HCT116 (cell line): ENCODE data around the gene KLHL3. TPM values are rescaled to one million over a fixed set of nuclear protein-coding genes. Genes with fewer than 3 reads are reported as not detected.

Experiments
- ATAC-seq: fragments of 200-7000 bp; cut with Tn5 transposase; 2 replicates; pipeline ENCODE4 v1.9.1; 2020; ENCODE audit warnings: mild to moderate bottlenecking, moderate library complexity
- BruUV-seq: library from RNA; stranded (reverse); fragments of 400-500 nt; replicated peaks from 2 replicates; lab custom pipeline; 2021; lab: Mats Ljungman, UMichigan
- CTCF ChIA-PET: fragments of 300-600 bp; sonication (Branson Sonifier 250); formaldehyde crosslinking; loops from one replicate; lab custom pipeline; 2021; ENCODE audit warnings: antibody characterized with exemption; lab: Charles Lee
- POLR2A ChIA-PET: fragments of 300-600, 350-600 bp; sonication (Branson Sonifier 250); formaldehyde crosslinking; loops from one replicate; lab custom pipeline; 2021; ENCODE audit warnings: antibody characterized with exemption; lab: Charles Lee
- RAD21 ChIA-PET, 2 experiments: fragments of 300-600 bp; sonication (Branson Sonifier 250); formaldehyde crosslinking; loops; one replicate each; lab custom pipeline; 2023; ENCODE audit warnings: low total read pairs in 2 of 2; ENCODE audit not compliant: uncharacterized antibody in 2 of 2, unreplicated experiment in 2 of 2, low non-redundant PET in 1 of 2; lab: Charles Lee
- DNase-seq: peaks from one replicate; pipeline ENCODE4 v3.0.0-alpha.2; 2010; ENCODE audit warnings: low read depth, low spot score
- H2AFZ ChIP-seq: fragments of 200-600 bp; shearing (Covaris generic), sonication (generic); 2 replicates; pipeline ENCODE4 v1.6.1; 2017; ENCODE audit warnings: low read depth, mixed run types, mixed read lengths, antibody characterized with exemption, low read length; ENCODE audit not compliant: poor library complexity, severe bottlenecking
- H3K27ac ChIP-seq: 2 replicates; pipeline ENCODE4 v1.5.1; 2012; ENCODE audit warnings: low read depth, low read length
- H3K27me3 ChIP-seq: fragments of 200-600 bp; sonication (generic); 2 replicates; pipeline ENCODE4 v1.6.1; 2016; ENCODE audit warnings: mixed run types, low read length, mixed read lengths; ENCODE audit not compliant: insufficient read depth
- H3K36me3 ChIP-seq, 2 experiments: fragments of 200-500 bp in 1 of 2; fragments of 200-600 bp in 1 of 2; sonication (Bioruptor generic) in 1 of 2; sonication (generic) in 1 of 2; 2 replicates each; pipeline versions ENCODE4 v1.5.1 to v1.6.1; 2014 to 2016; ENCODE audit warnings: low read length in 2 of 2, inconsistent platforms in 1 of 2, mixed read lengths in 1 of 2, mixed run types in 1 of 2; ENCODE audit not compliant: insufficient read depth in 2 of 2, control insufficient read depth in 1 of 2
- H3K4me1 ChIP-seq, 2 experiments: fragments of 200-600 bp in 1 of 2; sonication (generic) in 1 of 2; 2 replicates each; pipeline versions ENCODE4 v1.5.1 to v1.6.1; 2012 to 2017; ENCODE audit warnings: low read length in 2 of 2, inconsistent platforms in 1 of 2, mild to moderate bottlenecking in 1 of 2, mixed read lengths in 1 of 2, mixed run types in 1 of 2, moderate library complexity in 1 of 2; ENCODE audit not compliant: insufficient read depth in 2 of 2, control insufficient read depth in 1 of 2
- H3K4me2 ChIP-seq: fragments of 200-600 bp; sonication (generic); 2 replicates; pipeline ENCODE4 v1.6.1; 2017; ENCODE audit warnings: mixed run types, low read length, mixed read lengths
- H3K4me3 ChIP-seq, 2 experiments: fragments of 200-600 bp in 1 of 2; sonication (generic) in 1 of 2; replicated peaks in 1 of 2; 2 replicates each; pipeline ENCODE4 v1.5.1; 2011 to 2016; ENCODE audit warnings: low read length in 2 of 2, control low read depth in 1 of 2, low read depth in 1 of 2, mild to moderate bottlenecking in 1 of 2, mixed read lengths in 1 of 2, mixed run types in 1 of 2
- H3K79me2 ChIP-seq: fragments of 200-600 bp; sonication (generic); 2 replicates; pipeline ENCODE4 v1.6.1; 2017; ENCODE audit warnings: mild to moderate bottlenecking, mixed run types, low read length, moderate library complexity, mixed read lengths; ENCODE audit not compliant: insufficient read depth
- H3K9ac ChIP-seq: fragments of 200-600 bp; sonication (generic); 2 replicates; pipeline ENCODE4 v1.6.1; 2016; ENCODE audit warnings: low read length, mixed read lengths
- H3K9me2 ChIP-seq: fragments of 200-600 bp; sonication (generic), shearing (Covaris generic); 2 replicates; pipeline ENCODE4 v1.6.1; 2017; ENCODE audit warnings: mixed run types, mild to moderate bottlenecking, moderate library complexity; ENCODE audit not compliant: insufficient read depth
- H3K9me3 ChIP-seq, 2 experiments: fragments of 200-500 bp in 1 of 2; fragments of 200-600 bp in 1 of 2; sonication (Bioruptor generic) in 1 of 2; sonication (generic) in 1 of 2; 2 replicates each; pipeline ENCODE4 v1.6.1; 2014 to 2017; ENCODE audit warnings: low read length in 2 of 2, mixed read lengths in 2 of 2, inconsistent platforms in 1 of 2, low read depth in 1 of 2, mild to moderate bottlenecking in 1 of 2, mixed run types in 1 of 2, moderate library complexity in 1 of 2; ENCODE audit not compliant: control insufficient read depth in 1 of 2, insufficient read depth in 1 of 2
- H4K20me1 ChIP-seq: fragments of 200-600 bp; sonication (generic), shearing (Covaris generic); 2 replicates; pipeline ENCODE4 v1.6.1; 2017; ENCODE audit warnings: mixed run types, mild to moderate bottlenecking, moderate library complexity; ENCODE audit not compliant: insufficient read depth
- CBX3 ChIP-seq: IDR thresholded peaks from 2 replicates; pipeline ENCODE4 v1.6.1; 2012; ENCODE audit warnings: low read depth
- CEBPB ChIP-seq: IDR thresholded peaks from 2 replicates; pipeline ENCODE4 v1.6.1; 2012; ENCODE audit warnings: low read depth
- EZH2phosphoT487 ChIP-seq: fragments of 200-600 bp; IDR thresholded peaks from 2 replicates; pipeline ENCODE4 v1.6.1; 2018; ENCODE audit warnings: antibody characterized with exemption, borderline replicate concordance
- REST ChIP-seq: IDR thresholded peaks from 2 replicates; pipeline ENCODE4 v1.6.1; 2012; ENCODE audit warnings: low read depth
- SIN3A ChIP-seq: IDR thresholded peaks from 2 replicates; pipeline ENCODE4 v1.6.1; 2012; ENCODE audit warnings: low read depth
- ZBTB33 ChIP-seq: IDR thresholded peaks from 2 replicates; pipeline ENCODE4 v1.6.1; 2011; ENCODE audit warnings: mild to moderate bottlenecking, low read length, moderate library complexity; ENCODE audit not compliant: insufficient replicate concordance; ENCODE audit errors: extremely low read depth
- ZFX ChIP-seq: fragments of 450-650 bp; IDR thresholded peaks from 2 replicates; pipeline ENCODE4 v1.6.1; 2017
- intact Hi-C: fragments of 100-400 bp; cut with micrococcal nuclease; formaldehyde crosslinking; loops from 2 replicates; pipeline ENCODE4 v1.10.0; 2022
- total RNA-seq: library from RNA; stranded (reverse); gene quantifications from one replicate; pipeline ENCODE4 v1.2.1, GENCODE V29; 2021; ENCODE audit not compliant: unreplicated experiment

Gene KLHL3
- total RNA-seq, 1 experiment from 2014 or later, result not detected

DNA sequence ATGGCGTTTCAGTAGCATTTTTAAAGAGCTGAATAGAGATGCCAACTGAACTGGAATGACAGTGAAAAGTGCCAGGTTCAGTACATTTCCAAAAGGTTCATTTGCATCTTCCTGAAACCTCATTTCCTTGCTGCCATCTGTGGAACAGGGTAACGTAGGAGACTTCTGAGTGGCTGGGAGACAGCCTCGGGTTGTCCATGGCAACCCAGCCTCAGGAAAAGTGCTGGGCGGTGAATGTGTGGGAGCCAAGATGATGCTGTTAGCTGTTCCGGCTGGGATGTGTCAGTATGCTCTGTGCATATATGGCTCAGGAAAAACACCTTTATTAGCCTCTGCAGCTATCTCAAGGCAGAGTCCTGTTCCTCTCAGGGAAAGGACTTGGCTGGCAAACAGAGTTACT lies 87.5 kb downstream of the KLHL3 start:
- intact Hi-C loops, result no loop called here
- RAD21 ChIA-PET, result no interaction called here
- Histone ChIP-seq H3K4me3 (no peak overlapping the region), H3K27ac (no peak overlapping the region), H3K9me3 (no peaks in the 10 kb centered on the region), H3K9ac (no peak overlapping the region), H4K20me1 (no peaks in the 10 kb centered on the region), H3K36me3 (no peaks in the 10 kb centered on the region), H3K4me1 (no peaks in the 10 kb centered on the region), H3K27me3 (no peaks in the 10 kb centered on the region), H3K4me2 (no peak overlapping the region), H3K9me2 (no peaks in the 10 kb centered on the region), H2AFZ (no peak overlapping the region), H3K79me2 (no peaks in the 10 kb centered on the region)
- TF ChIP-seq REST, result no peak
- TF ChIP-seq CBX3, result no peak
- TF ChIP-seq SIN3A, result no peak
- TF ChIP-seq ZBTB33, result no peak
- TF ChIP-seq ZFX, result no peak
- TF ChIP-seq CEBPB, result no peak
- no peak for TF ChIP-seq EZH2phosphoT487
- CTCF ChIA-PET, result interaction anchor here (1.8 kb wide), 1 partner anchor 12 kb away, joined by 5 read pairs; no protein-coding TSS in a partner anchor
- POLR2A ChIA-PET, result no interaction called here
- no TSS peak for BruUV-seq
- ATAC-seq (no peak), DNase-seq (no peak)
